SK-N-SH treated with all-trans-retinoic acid at 6 μM for 48 hours (cell line): Measurements from ENCODE around the gene SPSB2.
"Not testable (repeated sequence)": the region's sequence is repeated elsewhere in the genome, so short reads cannot be mapped to it uniquely, and the experiment has no call there.

Experiments used
- ATAC-seq: fragments of 200-7000 bp; cut with Tn5 transposase; 3 replicates; pipeline ENCODE4 v1.9.1; 2020; ENCODE audit warnings: mild to moderate bottlenecking, moderate library complexity
- ARNTL ChIP-seq: fragments of 450-650 bp; formaldehyde crosslinking; IDR thresholded peaks from 2 replicates; pipeline ENCODE4 v1.5.0; 2020; ENCODE audit warnings: low read depth, mild to moderate bottlenecking, moderate library complexity, borderline replicate concordance
- BACH2 ChIP-seq: fragments of 250-450 bp; sonication (Bioruptor Pico); IDR thresholded peaks from 2 replicates; pipeline ENCODE4 v1.9.0; 2021; ENCODE audit warnings: mild to moderate bottlenecking, borderline replicate concordance
- CREB5 ChIP-seq: fragments of 250-450 bp; sonication (Bioruptor Pico); IDR thresholded peaks from 2 replicates; pipeline ENCODE4 v1.5.1; 2020; ENCODE audit warnings: low read depth, mild to moderate bottlenecking, moderate library complexity
- CSDC2 ChIP-seq: fragments of 250-450 bp; sonication (Bioruptor Pico); IDR thresholded peaks from 2 replicates; pipeline ENCODE4 v1.5.0; 2020; ENCODE audit warnings: mild to moderate bottlenecking, moderate library complexity
- CSRNP3 ChIP-seq: fragments of 250-450 bp; sonication (Bioruptor Pico); IDR thresholded peaks from 2 replicates; pipeline ENCODE4 v1.5.1; 2021; ENCODE audit warnings: mild to moderate bottlenecking, moderate library complexity
- ESRRG ChIP-seq: fragments of 250-450 bp; sonication (Bioruptor Pico); IDR thresholded peaks from 2 replicates; pipeline ENCODE4 v1.6.1; 2021; ENCODE audit warnings: mild to moderate bottlenecking
- GLIS3 ChIP-seq: fragments of 250-450 bp; sonication (Bioruptor Pico); IDR thresholded peaks from 2 replicates; pipeline ENCODE4 v1.5.0; 2020; ENCODE audit warnings: mild to moderate bottlenecking, moderate library complexity
- ISL1 ChIP-seq: fragments of 250-450 bp; sonication (Bioruptor Pico); IDR thresholded peaks from 2 replicates; pipeline ENCODE4 v2.1.2; 2022; ENCODE audit warnings: mild to moderate bottlenecking, moderate library complexity
- OSR1 ChIP-seq: fragments of 250-450 bp; sonication (Bioruptor Pico); IDR thresholded peaks from 2 replicates; pipeline ENCODE4 v1.8.0; 2022; ENCODE audit warnings: moderate library complexity, mild to moderate bottlenecking, inconsistent platforms
- PATZ1 ChIP-seq: fragments of 250-450 bp; sonication (Bioruptor Pico); IDR thresholded peaks from 2 replicates; pipeline ENCODE4 v1.8.0; 2020; ENCODE audit warnings: mild to moderate bottlenecking, moderate library complexity, borderline replicate concordance
- POU6F1 ChIP-seq: fragments of 250-450 bp; sonication (Bioruptor Pico); IDR thresholded peaks from 2 replicates; pipeline ENCODE4 v1.8.0; 2021; ENCODE audit warnings: low read depth, mild to moderate bottlenecking, moderate library complexity, borderline replicate concordance
- PPARA ChIP-seq: fragments of 250-450 bp; sonication (Bioruptor Pico); IDR thresholded peaks from 2 replicates; pipeline ENCODE4 v1.5.0; 2020; ENCODE audit warnings: mild to moderate bottlenecking, borderline replicate concordance
- RARB ChIP-seq: fragments of 250-450 bp; sonication (Bioruptor Pico); IDR thresholded peaks from 2 replicates; pipeline ENCODE4 v1.8.0; 2021; ENCODE audit warnings: mild to moderate bottlenecking, moderate library complexity
- SNAI2 ChIP-seq: fragments of 250-450 bp; sonication (Bioruptor Pico); IDR thresholded peaks from 2 replicates; pipeline ENCODE4 v1.5.0; 2020; ENCODE audit warnings: mild to moderate bottlenecking, moderate library complexity
- TCF4 ChIP-seq: fragments of 250-450 bp; sonication (Bioruptor Pico); IDR thresholded peaks from 2 replicates; pipeline ENCODE4 v1.8.0; 2021; ENCODE audit warnings: mild to moderate bottlenecking, moderate library complexity, borderline replicate concordance
- TOX ChIP-seq: fragments of 250-450 bp; sonication (Bioruptor Pico); IDR thresholded peaks from 2 replicates; pipeline ENCODE4 v1.8.0; 2021; ENCODE audit warnings: mild to moderate bottlenecking, moderate library complexity, borderline replicate concordance
- TSHZ2 ChIP-seq: fragments of 250-450 bp; sonication (Bioruptor Pico); IDR thresholded peaks from 2 replicates; pipeline ENCODE4 v1.5.0; 2020; ENCODE audit warnings: mild to moderate bottlenecking, moderate library complexity
- ZC3H10 ChIP-seq: fragments of 250-450 bp; sonication (Bioruptor Pico); IDR thresholded peaks from 2 replicates; pipeline ENCODE4 v1.5.1; 2021; ENCODE audit warnings: mild to moderate bottlenecking, moderate library complexity
- ZFP3 ChIP-seq: fragments of 250-450 bp; sonication (Bioruptor Pico); IDR thresholded peaks from 2 replicates; pipeline ENCODE4 v1.5.0; 2020; ENCODE audit warnings: mild to moderate bottlenecking, moderate library complexity
- ZFP30 ChIP-seq: fragments of 450-650 bp; formaldehyde crosslinking; IDR thresholded peaks from 2 replicates; pipeline ENCODE4 v1.5.0; 2022; ENCODE audit warnings: mild to moderate bottlenecking, moderate library complexity
- ZNF565 ChIP-seq: fragments of 450-650 bp; formaldehyde crosslinking; conservative IDR thresholded peaks from 2 replicates; pipeline ENCODE4 v1.5.0; 2020; ENCODE audit warnings: low read depth, mild to moderate bottlenecking, moderate library complexity
- ZNF70 ChIP-seq: fragments of 450-650 bp; formaldehyde crosslinking; IDR thresholded peaks from 2 replicates; pipeline ENCODE4 v1.5.0; 2020; ENCODE audit warnings: mild to moderate bottlenecking, moderate library complexity
- ZNF8 ChIP-seq: fragments of 450-650 bp; formaldehyde crosslinking; IDR thresholded peaks from 2 replicates; pipeline ENCODE4 v1.5.0; 2020; ENCODE audit warnings: mild to moderate bottlenecking, moderate library complexity

The SPSB2 gene

GRCh38 chr12:6883252-6883651, 10.1 kb upstream of the SPSB2 start:
- ATAC-seq: no peak
- TF ChIP-seq POU6F1 (CRISPR knock-in tag) (no peak), CSDC2 (CRISPR knock-in tag) (no peak), ARNTL (no peak), TOX (CRISPR knock-in tag) (no peak), RARB (CRISPR knock-in tag) (no peak), ZNF70 (CRISPR knock-in tag) (no peak), SNAI2 (CRISPR knock-in tag) (no peak), CREB5 (CRISPR knock-in tag) (no peak), PATZ1 (CRISPR knock-in tag) (no peak), ESRRG (CRISPR knock-in tag) (no peak), PPARA (CRISPR knock-in tag) (no peak), ZNF8 (no peak), ZNF565 (CRISPR knock-in tag) (no peak), CSRNP3 (CRISPR knock-in tag) (no peak), TCF4 (CRISPR knock-in tag) (no peak), ISL1 (no peak), TSHZ2 (CRISPR knock-in tag) (no peak), ZC3H10 (no peak)

GRCh38 chr12:6879824-6880223, 6.7 kb upstream of the SPSB2 start:
- ATAC-seq: not testable (repeated sequence)

GRCh38 chr12:6874015-6874368, 889 bp upstream of the SPSB2 start:
- not testable (repeated sequence) for ATAC-seq

GRCh38 chr12:6872073-6873048, 742 bp downstream of the SPSB2 start:
- ATAC-seq: peak; percentile 69
- TF ChIP-seq TCF4 (CRISPR knock-in tag): no peak
- no peak for TF ChIP-seq PATZ1 (CRISPR knock-in tag)
- TF ChIP-seq BACH2 (CRISPR knock-in tag): no peak
- no peak for TF ChIP-seq OSR1 (CRISPR knock-in tag)
- TF ChIP-seq ZFP30 (CRISPR knock-in tag): no peak
- no peak for TF ChIP-seq ESRRG (CRISPR knock-in tag)
- no peak for TF ChIP-seq ZC3H10
- no peak for TF ChIP-seq CSDC2 (CRISPR knock-in tag)
- no peak for TF ChIP-seq ZNF70 (CRISPR knock-in tag)
- no peak for TF ChIP-seq RARB (CRISPR knock-in tag)
- TF ChIP-seq CREB5 (CRISPR knock-in tag): no peak
- TF ChIP-seq GLIS3: no peak
- TF ChIP-seq ZFP3 (CRISPR knock-in tag): no peak
- TF ChIP-seq TOX (CRISPR knock-in tag): no peak
